Fibroblast of mammary gland (primary cell): Measurements from ENCODE around the gene PFDN2.
"Not testable (repeated sequence)": the region's sequence is repeated elsewhere in the genome, so short reads cannot be mapped to it uniquely, and the experiment has no call there.

Experiments
- DNase-seq: peaks from one replicate; pipeline ENCODE4 v3.0.0-alpha.2; 2010; ENCODE audit warnings: low read depth
- H3K4me3 ChIP-seq: 2 replicates; pipeline ENCODE4 v1.5.1; 2011; ENCODE audit warnings: low read depth, mild to moderate bottlenecking, low read length, moderate library complexity; ENCODE audit not compliant: control insufficient read depth
- CTCF ChIP-seq: conservative IDR thresholded peaks from 2 replicates; pipeline ENCODE4 v1.5.1; 2011; ENCODE audit warnings: low read depth, low read length, inconsistent platforms; ENCODE audit not compliant: control insufficient read depth, insufficient read depth

The PFDN2 gene

GRCh38 chr1:161070761-161071160 is 47.1 kb downstream of the PFDN2 start:
- no peak for DNase-seq
- no peak overlapping the region for H3K4me3 ChIP-seq
- no peak for TF ChIP-seq CTCF

- DNase-seq, result no peak
- no peak for TF ChIP-seq CTCF
- no peak within 1 kb of the TSS for H3K4me3 ChIP-seq
Observed at GRCh38 chr1:161069731-161070270, 48.0 kb downstream of the PFDN2 start, which contains the start of gene ARHGAP30. ARHGAP30 (minus strand) TSS chr1:161069891; CDS start chr1:161069624, 267 bp downstream.

GRCh38 chr1:161069241-161069640 is 48.6 kb downstream of the PFDN2 start:
- DNase-seq, result no peak
- no peak for TF ChIP-seq CTCF
- no peak overlapping the region for H3K4me3 ChIP-seq

- H3K4me3 ChIP-seq, result no peak overlapping the region
- TF ChIP-seq CTCF, result no peak
- DNase-seq, result no peak
Observed at GRCh38 chr1:161068306-161069234, 49.3 kb downstream of the PFDN2 start.

- no peak for DNase-seq
- no peak for TF ChIP-seq CTCF
- H3K4me3 ChIP-seq, result no peak overlapping the region
Observed at GRCh38 chr1:161066694-161067093, 51.1 kb downstream of the PFDN2 start.

- DNase-seq, result not testable (repeated sequence)
Observed at GRCh38 chr1:161065681-161066080, 52.2 kb downstream of the PFDN2 start.

GRCh38 chr1:161063936-161064335 is 53.9 kb downstream of the PFDN2 start:
- not testable (repeated sequence) for DNase-seq, H3K4me3 ChIP-seq

More at GRCh38 chr1:161065681-161066080, 52.2 kb downstream of the PFDN2 start:
- H3K4me3 ChIP-seq, result not testable (repeated sequence)
